Measurements from ENCODE around the gene PTPRN2. TPM values are rescaled to one million over a fixed set of nuclear protein-coding genes. Genes with fewer than 3 reads are reported as not detected.

Gene PTPRN2
- total and polyA plus RNA-seq, 2 donors (not counting 3 experiments of a cell fraction or from before 2014, with no cell fraction given): 0.62 to 0.88 TPM

- dilution Hi-C loops (cut with MboI; ENCODE audit: extremely low pct_ligation_motif_present, low sequenced_read_pairs): no loop called here
- no peaks in the 10 kb centered on the region for H3K36me3 ChIP-seq (ENCODE audit: control insufficient read depth in 2 of 2, extremely low read depth in 1 of 2, insufficient read depth in 2 of 2, low read length in 2 of 2)
Observed at GRCh38 chr7:158073845-158074840, 513.5 kb downstream of the PTPRN2 start.

More at GRCh38 chr7:158073845-158074840, 513.5 kb downstream of the PTPRN2 start:
- DNase-seq (ENCODE audit: low read depth, low spot score) (no peak), FAIRE-seq (no peak)
- POLR2A ChIA-PET: no interaction called here
- Histone ChIP-seq H3K79me2 (ENCODE audit: control insufficient read depth, insufficient read depth, low read length) (no peaks in the 10 kb centered on the region), H4K20me1 (replicated peaks; ENCODE audit: control insufficient read depth, extremely low read depth, insufficient read depth, low read length) (no peaks in the 10 kb centered on the region), H3K4me2 (ENCODE audit: insufficient read depth, low read length) (no peak overlapping the region), H3K4me1 (ENCODE audit: control insufficient read depth, extremely low read depth, insufficient read depth, low read length) (no peaks in the 10 kb centered on the region), H3K27ac (ENCODE audit: insufficient read depth, low read depth, low read length) (no peak overlapping the region), H3K9ac (replicated peaks; ENCODE audit: extremely low read depth, insufficient read depth, low read length) (no peak overlapping the region), H3K9me1 (replicated peaks; ENCODE audit: control insufficient read depth, extremely low read depth, insufficient read depth, low read length) (no peaks in the 10 kb centered on the region), H3K9me3 (replicated peaks; ENCODE audit: control insufficient read depth, insufficient read depth, low read length) (peaks cover 14% of the 10 kb centered on the region), H3K27me3 (ENCODE audit: control insufficient read depth in 2 of 2, insufficient read depth in 2 of 2, low read length in 2 of 2) (no peaks in the 10 kb centered on the region), H2AFZ (ENCODE audit: low read depth, low read length) (no peak overlapping the region), H3K4me3 (replicated peaks in 1 of 3; ENCODE audit: insufficient read depth in 1 of 3, low read depth in 1 of 3, low read length in 3 of 3) (no peak overlapping the region)
- no TSS peak for BruUV-seq (replicated peaks)
- TF ChIP-seq MYC (IDR thresholded peaks at IDR 0.05; ENCODE audit: low read depth, low read length) (no peak), GATA2 (IDR thresholded peaks at IDR 0.05; ENCODE audit: insufficient read depth, insufficient read length, low read depth, low read length) (no peak), EZH2 (IDR thresholded peaks at IDR 0.05; ENCODE audit: borderline replicate concordance, low read depth, low read length, severe bottlenecking) (no peak), CTCF (IDR thresholded peaks at IDR 0.05; ENCODE audit: extremely low read depth in 1 of 2, insufficient read depth in 1 of 2, low read depth in 1 of 2, low read length in 2 of 2) (no peak), POLR2AphosphoS5 (IDR thresholded peaks at IDR 0.05; ENCODE audit: insufficient read depth, low read depth, low read length) (no peak), MAX (IDR thresholded peaks at IDR 0.05; ENCODE audit: insufficient read depth, insufficient read length) (no peak), FOS (IDR thresholded peaks at IDR 0.05; ENCODE audit: borderline replicate concordance, insufficient read depth, low read length) (no peak), JUN (IDR thresholded peaks at IDR 0.05; ENCODE audit: borderline replicate concordance, insufficient read depth, insufficient read length, low read depth) (no peak), POLR2A (IDR thresholded peaks at IDR 0.05; ENCODE audit: low read depth, low read length) (no peak)
- CTCF ChIA-PET: no interaction called here
- intact Hi-C loops (cut with micrococcal nuclease): no loop called here

Data from endothelial cell of umbilical vein (primary cell).